Heart right ventricle (tissue), 16 donors: ENCODE data around the gene NDUFB8. TPM values are rescaled to one million over a fixed set of nuclear protein-coding genes. Genes with fewer than 3 reads are reported as not detected.

Source experiments
- ATAC-seq, 8 donors: fragments of 200-7000 bp; cut with Tn5 transposase; one replicate each; pipeline ENCODE4 v1.9.1; 2020; ENCODE audit warnings: mild to moderate bottlenecking in 8 of 8, moderate library complexity in 8 of 8, moderate number of reproducible peaks in 1 of 8
- DNase-seq, 2 donors: peaks; one replicate each; pipeline ENCODE4 v3.0.0-alpha.2; 2020
- H3K27ac ChIP-seq, 10 donors: fragments of 200-600 bp; sonication (generic) in 2 of 10; one replicate each; pipeline versions ENCODE4 v1.5.0 to v1.8.0; 2020 to 2022; ENCODE audit warnings: mild to moderate bottlenecking in 3 of 10
- H3K27me3 ChIP-seq, 7 donors: fragments of 200-600 bp; one replicate each; pipeline ENCODE4 v1.8.0; 2021 to 2022; ENCODE audit warnings: mild to moderate bottlenecking in 2 of 7
- H3K36me3 ChIP-seq, 9 donors: fragments of 200-600 bp; sonication (generic) in 1 of 9; one replicate each; pipeline versions ENCODE4 v1.5.0 to v1.8.0; 2020 to 2022; ENCODE audit warnings: mild to moderate bottlenecking in 2 of 9
- H3K4me1 ChIP-seq, 9 donors: fragments of 200-600 bp; sonication (generic) in 1 of 9; one replicate each; pipeline versions ENCODE4 v1.5.0 to v1.8.0; 2020 to 2022; ENCODE audit warnings: mild to moderate bottlenecking in 4 of 9
- H3K4me3 ChIP-seq, 10 donors: fragments of 200-600 bp; sonication (generic) in 2 of 10; one replicate each; pipeline versions ENCODE4 v1.5.0 to v1.8.0; 2020 to 2022; ENCODE audit warnings: mild to moderate bottlenecking in 7 of 10, moderate library complexity in 2 of 10
- H3K9me3 ChIP-seq, 11 donors: fragments of 200-600 bp in 10 of 11; sonication (generic) in 2 of 11; one replicate each; pipeline versions ENCODE4 v1.5.0 to v1.8.0; 2013 to 2022; ENCODE audit warnings: mild to moderate bottlenecking in 2 of 11, control low read depth in 1 of 11, moderate library complexity in 1 of 11
- CTCF ChIP-seq, 9 donors: fragments of 200-600 bp; sonication (generic) in 2 of 9; IDR thresholded peaks; one replicate each; pipeline versions ENCODE4 v1.5.0 to v1.8.0; 2021 to 2022; ENCODE audit warnings: antibody characterized with exemption in 9 of 9, mild to moderate bottlenecking in 5 of 9, moderate library complexity in 1 of 9
- WGBS, 2 donors: extraction: QIAGEN DNeasy Blood & Tissue Kit; methylation state at CpG; one replicate each; pipeline ENCODE4 v1.1.7; 2013; ENCODE audit warnings: inconsistent platforms in 1 of 2; 5-methylcytosine and 5-hydroxymethylcytosine counted together
- intact Hi-C, 10 donors: fragments of 100-400 bp; cut with DNase I; formaldehyde crosslinking; loops; one replicate each; pipeline versions ENCODE4 v1.11.1 to v1.14.2; 2022
- polyA plus RNA-seq, 2 donors: library from polyadenylated mRNA; stranded (reverse); fragments of 200-250 nt; gene quantifications; one replicate each; pipeline ENCODE4 v1.2.3, GENCODE V29; 2013
- total RNA-seq, 10 donors: library from RNA; stranded (reverse); fragmentation: NEBNext Ultra II Directional in 3 of 10; extraction: Animal tissue kit (Norgen Biotek cat#: 25700) in 3 of 10; gene quantifications; one replicate each; pipeline versions ENCODE4 v1.2.1 to v1.2.4, GENCODE V29; 2021 to 2023
- donor health status: Arrhythmogenic right ventricular cardiomyopathy.
- donor health status: ischemic (EF 13 %, LVEDD 7.1; RV severe dilation, severe dysfunction).
- donor health status: healthy with polysubstance abuse.
- donor health status: DM: no; HTN: yes; CAD: no.
- donor health status: DM: no; HTN: no; CAD: no.
- donor health status: ischemic (EF 25% LVEDD 6.9; RV normal size, moderate dysfunction).
- donor health status: ischemic (EF 25% LVEDD 5.7; RV mildly dilated, moderate dysfunction).
- donor health status: healthy.
- donor health status: DM: yes; HTN: yes; CAD: no.
- donor health status: Ischemic cardiomyopathy.
- donor health status: ischemic (EF 35%, LVEDD 5.7; RV mildly dilated, moderate dysfunction).
- donor health status: nonischemic (EF 11% LVEDD 7.7; RV severe dilation, severe dysfunction).
- donor health status: DM: yes; HTN: yes; CAD: no.
- donor health status: PGD.
- donor health status: ischemic (EF 29% LVEDD 5.4; RV normal size, mild dysfunction).
- donor health status: nonischemic (EF 23%, LVEDD 6.1; RV moderate dilation, normal function).

The NDUFB8 gene
- total and polyA plus RNA-seq, 12 donors = 321 to 915 (median 435) TPM

DNA sequence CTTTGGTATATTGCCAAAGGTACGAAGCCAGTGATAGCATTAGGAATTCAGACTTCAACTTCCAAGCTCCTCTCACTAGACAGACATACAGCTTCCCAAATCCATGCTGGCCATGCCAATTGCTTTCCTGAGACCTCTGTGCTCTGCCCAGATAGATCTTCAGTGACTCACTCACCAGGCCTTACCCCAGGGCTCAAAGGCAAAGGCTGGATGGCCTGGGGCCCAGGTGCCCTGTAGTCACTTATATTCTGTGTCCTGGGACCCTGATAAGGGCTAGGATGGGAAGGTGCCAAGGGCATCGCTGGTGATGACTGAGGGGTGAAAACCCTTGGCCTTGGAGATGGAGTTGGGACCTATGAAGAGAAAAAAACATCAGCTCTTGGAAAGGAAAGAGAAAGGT lies 39.1 kb downstream of the NDUFB8 start:
- peak in 6 of 8 donors; percentile 23 to 95 (median 58) for ATAC-seq
- intact Hi-C loops = no loop called here
- H3K27ac ChIP-seq = no peak overlapping the region

GRCh38 chr10:100489396-100489795 lies 40.3 kb downstream of the NDUFB8 start:
- WGBS, 2 donors = 81 to 82% methylated on average over 5 of the region's 5 CpGs
- H3K4me3 ChIP-seq = no peak overlapping the region
- ATAC-seq (no peak), DNase-seq (no peak)
- peaks cover 0 to 98% (median 23%) of the 10 kb centered on the region in 9 donors for H3K36me3 ChIP-seq
- no peaks in the 10 kb centered on the region for H3K4me1 ChIP-seq
- H3K9me3 ChIP-seq = no peaks in the 10 kb centered on the region
- intact Hi-C loops = no loop called here
- H3K27me3 ChIP-seq = no peaks in the 10 kb centered on the region
- no peak for TF ChIP-seq CTCF (IDR thresholded peaks at IDR 0.05)
- H3K27ac ChIP-seq = no peak overlapping the region

More for the DNA sequence above, 39.1 kb downstream of the NDUFB8 start:
- no peak for TF ChIP-seq CTCF (IDR thresholded peaks at IDR 0.05)
- Histone ChIP-seq H3K9me3 (no peaks in the 10 kb centered on the region), H3K36me3 (peaks cover 0 to 98% (median 23%) of the 10 kb centered on the region in 9 donors), H3K4me3 (no peak overlapping the region), H3K27me3 (no peaks in the 10 kb centered on the region), H3K4me1 (no peaks in the 10 kb centered on the region)
- DNase-seq = peak in 1 of 2 donors; percentile 8
- 57 to 62% methylated on average over 2 of the region's 2 CpGs for WGBS, 2 donors

GRCh38 chr10:100487529-100487928 lies 42.1 kb downstream of the NDUFB8 start:
- Histone ChIP-seq H3K4me1 (peaks cover 0 to 7% (median 5%) of the 10 kb centered on the region in 9 donors), H3K27ac (no peak overlapping the region), H3K27me3 (peaks cover 0 to 10% (median 0%) of the 10 kb centered on the region in 7 donors), H3K4me3 (no peak overlapping the region), H3K9me3 (no peaks in the 10 kb centered on the region), H3K36me3 (peaks cover 0 to 81% (median 18%) of the 10 kb centered on the region in 9 donors)
- ATAC-seq (no peak), DNase-seq (no peak)
- TF ChIP-seq CTCF (IDR thresholded peaks at IDR 0.05) = no peak
- 91 to 93% methylated on average over 6 of the region's 6 CpGs for WGBS, 2 donors
- intact Hi-C loops = no loop called here

GRCh38 chr10:100485801-100486495 lies 43.7 kb downstream of the NDUFB8 start:
- WGBS, 2 donors = 89 to 95% methylated on average over 10 of the region's 10 CpGs

More at GRCh38 chr10:100485801-100486495, 43.7 kb downstream of the NDUFB8 start:
- peaks cover 0 to 67% (median 18%) of the 10 kb centered on the region in 9 donors for H3K36me3 ChIP-seq
- peaks cover 0 to 25% (median 4%) of the 10 kb centered on the region in 7 donors for H3K27me3 ChIP-seq
- H3K4me3 ChIP-seq = no peak overlapping the region
- no peak for DNase-seq
- intact Hi-C loops = no loop called here
- H3K9me3 ChIP-seq = no peaks in the 10 kb centered on the region
- ATAC-seq = no peak
- H3K4me1 ChIP-seq = peaks cover 0 to 20% (median 14%) of the 10 kb centered on the region in 9 donors
- no peak overlapping the region for H3K27ac ChIP-seq
- no peak for TF ChIP-seq CTCF (IDR thresholded peaks at IDR 0.05)
